HUDEP-2 (cell line): ENCODE results near the gene OR2G2.

Experiments
- DNase-seq, 76 experiments: peaks; one replicate each; lab custom pipeline; 2025; ENCODE audit not compliant: unreplicated experiment in 76 of 76; lab: John Stamatoyannopoulos, UW

Gene OR2G2

GRCh38 chr1:247588060-247588459 lies at the start of gene OR2G2:
Gene OR2G2 (plus strand): TSS chr1:247588360. CDS start chr1:247588360, 0 bp downstream.
- DNase-seq: no peak

- no peak for DNase-seq
Observed at GRCh38 chr1:247538561-247538960, 49.6 kb upstream of the OR2G2 start.

GRCh38 chr1:247539215-247539614 lies 48.9 kb upstream of the OR2G2 start:
- DNase-seq: no peak

GRCh38 chr1:247540581-247540980 lies 47.6 kb upstream of the OR2G2 start:
- no peak for DNase-seq

- DNase-seq: no peak
Observed at GRCh38 chr1:247542811-247543210, 45.3 kb upstream of the OR2G2 start.

- DNase-seq: peak in 71 of 76 experiments; percentile 3 to 87 (median 57)
Observed at GRCh38 chr1:247548092-247548491, 40.1 kb upstream of the OR2G2 start.

- DNase-seq: peak in 42 of 76 experiments; percentile 2 to 69 (median 19)
Observed at GRCh38 chr1:247548769-247549182, 39.4 kb upstream of the OR2G2 start, which contains the start of gene GCSAML. Gene GCSAML (plus strand): TSS chr1:247549134. CDS start chr1:247549192, 58 bp downstream.

GRCh38 chr1:247551721-247552120 lies 36.4 kb upstream of the OR2G2 start:
- no peak for DNase-seq

GRCh38 chr1:247552231-247552630 lies 35.9 kb upstream of the OR2G2 start:
- DNase-seq: peak in 1 of 76 experiments; percentile 1

- peak in 2 of 76 experiments; percentile 9 to 20 for DNase-seq
Observed at GRCh38 chr1:247557926-247558674, 30.1 kb upstream of the OR2G2 start.

GRCh38 chr1:247561711-247562110 lies 26.4 kb upstream of the OR2G2 start:
- DNase-seq: no peak

- DNase-seq: no peak
Observed at GRCh38 chr1:247562198-247562597, 26.0 kb upstream of the OR2G2 start.

GRCh38 chr1:247574236-247574635 lies 13.9 kb upstream of the OR2G2 start:
- DNase-seq: no peak

- no peak for DNase-seq
Observed at GRCh38 chr1:247574664-247575063, 13.5 kb upstream of the OR2G2 start.

GRCh38 chr1:247576514-247576913 lies 11.6 kb upstream of the OR2G2 start:
- peak in 15 of 76 experiments; percentile 5 to 43 (median 18) for DNase-seq

GRCh38 chr1:247578946-247579460 lies 9.2 kb upstream of the OR2G2 start:
- no peak for DNase-seq

- DNase-seq: no peak
Observed at GRCh38 chr1:247605286-247605685, 17.1 kb downstream of the OR2G2 start, which contains the start of gene OR2G3. Gene OR2G3 (plus strand): TSS chr1:247605586. CDS start chr1:247605586, 0 bp downstream.

GRCh38 chr1:247613405-247613804 lies 25.2 kb downstream of the OR2G2 start:
- DNase-seq: no peak

- no peak for DNase-seq
Observed at GRCh38 chr1:247614625-247615024, 26.5 kb downstream of the OR2G2 start.

- no peak for DNase-seq
Observed at GRCh38 chr1:247627951-247628350, 39.8 kb downstream of the OR2G2 start.

- DNase-seq: no peak
Observed at GRCh38 chr1:247638011-247638410, 49.9 kb downstream of the OR2G2 start.

- no peak for DNase-seq
Observed at GRCh38 chr1:247638781-247639180, 50.6 kb downstream of the OR2G2 start.
